Ascending aorta (tissue), 2 donors: ENCODE data around the gene GIGYF1. TPM values are rescaled to one million over a fixed set of nuclear protein-coding genes. Genes with fewer than 3 reads are reported as not detected.

ENCODE experiments used
- DNase-seq, 2 donors: peaks; one replicate each; pipeline ENCODE4 v3.0.0-alpha.2; 2019; ENCODE audit warnings: low spot score in 2 of 2
- H3K27ac ChIP-seq, 2 donors: fragments of 200-600 bp; sonication (generic); one replicate each; pipeline ENCODE4 v1.5.1; 2016 to 2017; ENCODE audit warnings: mild to moderate bottlenecking in 1 of 2
- H3K27me3 ChIP-seq: fragments of 200-600 bp; sonication (generic); one replicate; pipeline ENCODE4 v1.5.1; 2017
- H3K36me3 ChIP-seq, 2 donors: fragments of 200-600 bp; sonication (generic); one replicate each; pipeline ENCODE4 v1.5.1; 2016
- H3K4me1 ChIP-seq, 2 donors: fragments of 200-600 bp; sonication (generic); one replicate each; pipeline ENCODE4 v1.5.1; 2016 to 2017; ENCODE audit warnings: mild to moderate bottlenecking in 1 of 2
- H3K4me3 ChIP-seq, 2 donors: fragments of 200-600 bp; sonication (generic); one replicate each; pipeline ENCODE4 v1.5.1; 2016 to 2017; ENCODE audit warnings: mild to moderate bottlenecking in 1 of 2
- H3K9me3 ChIP-seq, 2 donors: fragments of 200-600 bp; sonication (generic); one replicate each; pipeline ENCODE4 v1.5.1; 2016
- intact Hi-C: fragments of 100-400 bp; cut with DNase I; formaldehyde crosslinking; loops from one replicate; pipeline ENCODE4 v1.15.1; 2023
- total RNA-seq: library from RNA; depleted of rRNA; stranded (reverse); fragments of >200 nt; gene quantifications from one replicate; pipeline ENCODE4 v1.1.0, GENCODE V29; 2016
- TF ChIP-seq, protein P1 (sequence below), 3 experiments: fragments of 200-600 bp in 2 of 3; fragments of 450-650 bp in 1 of 3; sonication (generic) in 2 of 3; IDR thresholded peaks; one replicate each; pipeline ENCODE4 v1.5.1; 2016 to 2019; ENCODE audit warnings: antibody characterized with exemption in 3 of 3, mild to moderate bottlenecking in 1 of 3, moderate library complexity in 1 of 3

GIGYF1 gene
- total RNA-seq, 1 donor from 2014 or later, result 31.1 TPM

DNA sequence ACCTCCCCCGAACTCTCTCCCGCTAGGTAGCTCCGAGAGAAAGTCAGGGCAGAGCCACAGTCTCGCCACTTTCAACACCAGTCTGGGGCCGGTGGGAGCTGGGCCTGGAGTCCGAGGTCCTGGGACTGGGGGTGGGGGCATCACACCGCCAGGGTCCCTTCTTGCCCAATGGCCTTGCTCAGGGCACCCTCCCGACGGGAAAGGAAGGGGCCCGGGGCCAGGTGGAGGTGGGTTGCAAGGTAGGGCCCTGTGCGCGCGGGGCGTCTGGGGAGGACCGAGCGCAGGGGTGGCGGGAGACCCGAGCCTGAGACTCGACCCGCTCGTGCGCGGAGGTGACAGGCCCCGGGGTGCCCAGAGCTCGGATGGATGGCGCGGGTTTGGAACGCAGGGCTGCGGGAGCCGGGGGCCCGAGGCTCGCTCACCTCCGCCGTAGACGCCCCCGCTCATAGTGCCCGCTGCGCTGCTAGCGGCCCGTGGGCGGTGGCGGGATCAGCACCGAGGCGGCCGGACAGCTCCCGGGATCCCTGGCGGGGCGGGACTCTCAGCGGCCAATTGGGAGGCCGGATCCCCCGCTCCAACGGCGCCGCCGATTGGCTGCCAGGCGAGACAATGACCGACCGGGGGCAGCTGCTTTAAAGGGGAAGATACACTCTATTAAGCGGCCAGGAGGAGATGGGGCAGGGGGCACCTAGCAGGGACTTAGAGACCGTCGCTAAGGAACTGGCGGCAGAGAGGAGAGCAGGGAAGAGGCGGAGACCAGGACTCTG, 38.0 kb downstream of the GIGYF1 start, which contains the start of gene ACTL6B:
Gene ACTL6B, minus strand, starts transcription at position 541 of the 767 bp plus-strand sequence. Its CDS starts 94 bp downstream, at position 447.
- Histone ChIP-seq H3K27me3 (peaks cover 15% of the 10 kb centered on the region), H3K4me1 (no peaks in the 10 kb centered on the region), H3K27ac (no peak within 1 kb of the TSS), H3K36me3 (no peaks in the 10 kb centered on the region), H3K9me3 (no peaks in the 10 kb centered on the region), H3K4me3 (no peak within 1 kb of the TSS)
- DNase-seq, result no peak
- intact Hi-C loops, result no loop called here
- TF ChIP-seq, protein P1, sequence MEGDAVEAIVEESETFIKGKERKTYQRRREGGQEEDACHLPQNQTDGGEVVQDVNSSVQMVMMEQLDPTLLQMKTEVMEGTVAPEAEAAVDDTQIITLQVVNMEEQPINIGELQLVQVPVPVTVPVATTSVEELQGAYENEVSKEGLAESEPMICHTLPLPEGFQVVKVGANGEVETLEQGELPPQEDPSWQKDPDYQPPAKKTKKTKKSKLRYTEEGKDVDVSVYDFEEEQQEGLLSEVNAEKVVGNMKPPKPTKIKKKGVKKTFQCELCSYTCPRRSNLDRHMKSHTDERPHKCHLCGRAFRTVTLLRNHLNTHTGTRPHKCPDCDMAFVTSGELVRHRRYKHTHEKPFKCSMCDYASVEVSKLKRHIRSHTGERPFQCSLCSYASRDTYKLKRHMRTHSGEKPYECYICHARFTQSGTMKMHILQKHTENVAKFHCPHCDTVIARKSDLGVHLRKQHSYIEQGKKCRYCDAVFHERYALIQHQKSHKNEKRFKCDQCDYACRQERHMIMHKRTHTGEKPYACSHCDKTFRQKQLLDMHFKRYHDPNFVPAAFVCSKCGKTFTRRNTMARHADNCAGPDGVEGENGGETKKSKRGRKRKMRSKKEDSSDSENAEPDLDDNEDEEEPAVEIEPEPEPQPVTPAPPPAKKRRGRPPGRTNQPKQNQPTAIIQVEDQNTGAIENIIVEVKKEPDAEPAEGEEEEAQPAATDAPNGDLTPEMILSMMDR (IDR thresholded peaks at IDR 0.05), result no peak

DNA sequence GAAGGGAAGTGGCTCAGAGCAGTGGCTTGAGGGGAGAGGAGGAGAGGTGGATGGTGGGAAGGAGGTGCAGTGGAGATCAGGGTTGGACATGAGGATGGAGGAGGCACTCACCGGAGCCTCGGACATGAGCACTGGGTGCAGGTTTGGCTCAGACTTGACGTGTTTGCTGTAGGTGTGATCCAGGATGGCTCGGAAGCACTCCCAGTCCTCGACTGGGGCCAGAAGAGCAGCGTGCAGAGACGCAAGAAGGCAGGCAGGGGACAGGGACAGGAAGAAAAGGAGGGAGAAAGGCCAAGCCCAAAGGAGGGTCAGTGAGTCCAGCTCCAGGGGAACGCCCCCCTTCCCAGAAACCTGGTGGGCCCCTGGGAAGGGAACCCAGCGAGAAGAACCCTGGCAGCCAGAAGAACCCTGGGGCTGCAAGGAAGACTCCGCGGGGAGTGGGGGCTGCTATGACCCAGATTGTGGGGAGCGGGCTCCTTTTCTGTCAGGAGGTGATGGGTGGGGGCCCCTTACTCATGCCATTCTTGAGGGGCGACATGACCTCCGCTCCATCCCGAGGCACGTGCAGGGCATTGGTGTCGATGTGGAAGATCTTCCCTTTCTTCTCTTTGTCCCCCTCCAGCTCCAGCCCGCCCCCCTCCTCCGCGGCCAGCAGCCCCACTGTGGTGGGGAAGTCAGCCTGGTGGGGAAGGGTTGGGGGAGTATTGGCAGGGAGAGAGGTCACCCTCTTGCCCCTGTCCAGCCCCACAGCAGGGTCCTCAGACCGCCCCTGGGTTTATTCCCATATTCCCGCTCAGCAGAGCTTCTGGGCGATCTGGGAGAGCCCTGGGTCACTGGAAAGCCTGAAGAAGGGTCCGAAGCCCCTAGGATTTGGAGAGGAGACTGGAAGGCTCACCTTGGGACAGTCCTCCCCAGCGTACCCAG, 38.9 kb downstream of the GIGYF1 start:
- intact Hi-C loops, result no loop called here
- Histone ChIP-seq H3K4me3 (no peak overlapping the region), H3K27me3 (peaks cover 15% of the 10 kb centered on the region), H3K9me3 (no peaks in the 10 kb centered on the region), H3K27ac (no peak overlapping the region), H3K4me1 (no peaks in the 10 kb centered on the region), H3K36me3 (no peaks in the 10 kb centered on the region)
- DNase-seq, result no peak
- TF ChIP-seq, protein P1 (IDR thresholded peaks at IDR 0.05), result no peak

DNA sequence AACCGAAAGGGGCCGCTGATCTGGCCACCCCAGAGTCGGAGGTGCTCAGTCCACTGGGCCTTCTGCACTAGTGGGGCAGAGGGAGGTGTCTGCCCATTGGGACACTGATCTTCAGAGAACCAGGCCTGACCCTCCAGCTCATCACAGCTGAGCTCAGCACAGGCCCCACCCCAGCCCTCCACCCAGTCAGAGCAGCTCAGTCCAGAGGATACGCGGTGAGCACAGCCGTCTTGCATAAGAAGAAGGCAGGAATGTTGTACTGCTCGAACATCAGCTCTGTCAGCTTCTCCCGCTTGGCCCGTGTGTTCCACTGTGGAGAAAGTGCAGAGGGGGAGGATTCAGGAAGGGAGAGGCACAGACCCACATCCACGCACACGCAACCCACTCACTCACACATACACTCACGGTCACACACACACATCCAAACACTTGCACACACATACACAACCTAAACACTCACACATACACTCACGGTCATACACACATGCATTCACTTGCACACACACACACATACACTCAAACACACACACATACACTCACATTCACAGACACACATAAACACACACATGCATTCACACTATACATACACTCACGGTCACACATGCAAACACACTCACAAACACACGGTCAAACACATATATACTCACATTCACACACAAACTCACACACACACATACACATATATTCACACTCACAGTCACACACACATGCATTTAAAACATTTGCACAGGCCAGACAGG, 44.1 kb downstream of the GIGYF1 start:
- DNase-seq, result no peak
- intact Hi-C loops, result no loop called here
- Histone ChIP-seq H3K4me3 (no peak overlapping the region), H3K27me3 (peaks cover 6% of the 10 kb centered on the region), H3K4me1 (no peaks in the 10 kb centered on the region), H3K27ac (no peak overlapping the region), H3K9me3 (no peaks in the 10 kb centered on the region), H3K36me3 (no peaks in the 10 kb centered on the region)
- TF ChIP-seq, protein P1 (IDR thresholded peaks at IDR 0.05), result no peak

DNA sequence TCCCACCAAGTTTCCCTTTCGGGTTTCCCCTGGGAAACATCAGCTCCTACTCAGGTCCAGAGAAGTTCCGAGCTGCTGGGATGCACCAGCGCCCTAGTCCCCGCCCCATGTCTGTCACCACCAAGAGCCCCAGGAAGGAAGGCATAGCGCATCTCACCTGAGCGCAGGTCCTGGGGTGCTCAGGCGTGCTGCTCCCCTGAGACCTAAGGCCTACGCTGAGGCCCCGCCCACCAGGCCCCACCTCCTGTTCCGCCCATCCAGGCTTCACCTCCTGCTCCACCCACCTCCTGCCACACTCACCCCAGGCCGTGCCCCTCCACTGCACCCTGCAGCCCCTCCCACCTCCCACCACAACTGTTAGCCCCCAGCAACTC, 51.5 kb downstream of the GIGYF1 start:
- no peaks in the 10 kb centered on the region for H3K27me3 ChIP-seq
- intact Hi-C loops, result no loop called here

More for the DNA sequence above, 51.5 kb downstream of the GIGYF1 start:
- DNase-seq, result no peak
- TF ChIP-seq, protein P1 (IDR thresholded peaks at IDR 0.05), result no peak
- Histone ChIP-seq H3K4me3 (no peak overlapping the region), H3K9me3 (no peaks in the 10 kb centered on the region), H3K27ac (no peak overlapping the region), H3K36me3 (no peaks in the 10 kb centered on the region), H3K4me1 (no peaks in the 10 kb centered on the region)
